Inflammatory macrophage treated with lipopolysaccharide for 1 hour (primary cell): ENCODE measurements around the gene WSB1.
"Not testable (repeated sequence)": the region's sequence is repeated elsewhere in the genome, so short reads cannot be mapped to it uniquely, and the experiment has no call there.

Experiments used
- DNase-seq, 2 donors: peaks; one replicate each; pipeline ENCODE4 v3.0.0-alpha.2; 2020 to 2022

WSB1 gene

DNA sequence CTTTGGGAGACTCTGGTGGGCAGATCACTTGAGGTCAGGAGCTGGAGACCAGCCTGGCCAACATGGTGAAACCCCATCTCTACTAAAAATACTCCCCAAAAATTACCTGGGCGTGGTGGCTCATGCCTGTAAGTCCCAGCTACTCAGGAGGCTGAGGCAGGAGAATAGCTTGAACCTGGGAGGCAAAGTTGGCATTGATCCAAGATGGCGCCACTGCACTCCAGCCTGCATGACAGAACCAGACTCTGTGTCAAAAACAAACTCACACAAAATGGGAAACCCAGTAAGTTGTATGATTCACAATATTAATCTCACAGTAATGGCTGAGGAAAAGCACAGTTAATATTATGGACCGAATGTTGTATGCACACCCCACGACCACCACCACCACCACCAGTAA, 24.3 kb downstream of the WSB1 start:
- no peak for DNase-seq

DNA sequence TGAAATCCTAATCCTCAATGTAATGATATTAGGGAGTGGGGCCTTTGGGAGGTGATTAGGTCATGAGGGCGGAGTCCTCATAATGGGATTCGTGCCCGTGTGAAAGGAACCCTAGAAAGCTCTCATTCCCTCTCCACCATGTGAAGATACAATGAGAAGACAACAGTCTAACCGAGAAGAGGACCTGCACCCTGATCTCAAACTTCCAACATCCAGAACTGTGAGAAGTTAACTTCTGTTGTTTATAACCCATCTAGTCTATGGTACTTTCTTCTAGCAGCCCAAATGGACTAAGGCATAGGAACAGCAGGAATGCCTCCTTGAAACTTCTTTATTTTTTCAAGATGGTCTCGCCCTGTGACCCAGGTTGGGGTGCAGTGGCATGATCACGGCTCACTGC, 24.7 kb downstream of the WSB1 start:
- no peak for DNase-seq

GRCh38 chr17:27319541-27320221, 25.8 kb downstream of the WSB1 start:
- no peak for DNase-seq

DNA sequence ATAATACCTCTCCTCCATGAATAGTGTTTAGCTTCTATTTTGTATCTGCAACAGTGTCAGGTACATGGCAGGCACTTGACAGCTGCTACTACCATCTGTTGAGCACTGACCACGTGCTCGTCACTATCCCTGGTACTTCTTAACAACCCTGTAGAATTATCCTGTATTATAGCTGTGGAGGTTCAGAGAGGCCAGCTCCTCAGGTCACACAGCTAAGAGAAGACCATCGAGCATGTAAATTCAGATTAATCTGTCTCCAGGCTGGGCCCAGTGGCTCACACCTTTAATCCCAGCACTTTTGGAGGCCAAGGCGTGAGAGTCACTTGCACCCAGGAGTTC, 26.3 kb downstream of the WSB1 start:
- no peak for DNase-seq

DNA sequence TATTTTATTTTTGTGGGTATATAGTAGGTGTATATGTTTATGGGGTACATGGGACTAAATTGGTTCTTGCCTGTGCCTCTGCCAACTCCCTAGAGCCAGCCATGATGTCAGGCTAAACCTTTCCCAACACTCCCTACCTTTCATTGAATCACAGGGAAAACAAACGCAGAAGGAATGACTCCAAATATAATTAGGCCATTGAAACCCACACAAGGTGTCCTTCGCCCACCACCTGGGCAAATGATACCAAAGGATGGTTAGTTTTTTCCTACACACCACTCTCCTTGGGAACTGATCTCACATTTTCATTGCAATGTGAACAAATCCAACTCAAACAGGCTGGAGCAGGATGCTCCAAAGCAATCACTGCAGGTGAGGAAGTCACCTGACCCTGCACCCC, 27.5 kb downstream of the WSB1 start:
- DNase-seq: no peak

DNA sequence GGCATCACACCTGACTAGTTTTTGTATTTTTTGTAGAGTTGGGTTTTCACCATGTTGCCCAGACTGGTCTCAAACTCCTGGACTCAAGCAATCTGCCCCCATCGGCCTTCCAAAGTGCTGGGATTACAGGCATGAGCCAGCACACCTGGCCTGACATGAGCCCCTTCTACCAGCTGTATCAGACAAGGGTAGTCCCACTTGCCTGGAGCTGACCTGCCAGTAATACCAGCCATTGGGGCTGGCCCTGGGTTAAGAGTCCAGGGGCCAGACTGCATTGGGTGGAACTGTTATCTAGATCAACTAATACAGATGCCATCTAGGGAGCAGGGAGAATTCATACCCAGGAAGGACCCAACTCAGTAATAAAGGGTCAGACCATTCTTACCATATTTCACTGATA, 28.1 kb downstream of the WSB1 start:
- no peak for DNase-seq

GRCh38 chr17:27322690-27323508, 29.0 kb downstream of the WSB1 start:
- no peak for DNase-seq

- DNase-seq: peak; percentile 28 to 47
Observed at GRCh38 chr17:27323538-27324215, 29.8 kb downstream of the WSB1 start.

DNA sequence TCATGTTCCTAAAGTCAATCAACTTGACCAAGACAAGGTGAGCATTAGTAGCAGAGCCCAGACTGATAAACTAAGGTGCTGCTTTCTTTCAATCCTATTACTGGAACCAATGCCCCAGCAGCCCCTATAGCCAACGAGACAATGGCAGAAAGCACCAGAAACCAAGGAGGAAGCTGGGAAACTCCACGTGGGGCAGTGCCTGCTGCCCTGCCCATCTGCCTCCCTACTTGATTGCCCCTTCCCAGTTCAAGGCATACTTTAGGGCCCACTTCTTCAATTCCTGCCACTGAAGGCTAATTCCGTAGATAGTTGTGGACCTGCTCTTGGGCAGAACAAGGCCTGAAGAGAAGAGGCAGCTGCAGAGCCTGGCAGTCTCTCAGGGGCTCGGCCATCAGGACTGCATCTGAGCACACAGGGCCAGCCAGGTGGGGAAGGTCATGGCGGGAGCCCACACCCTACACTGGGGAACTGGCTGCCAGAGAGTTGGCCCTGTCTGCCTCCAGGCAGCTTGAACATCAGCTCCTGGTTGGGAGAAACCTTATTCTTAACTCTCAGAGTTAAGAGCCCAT, 30.9 kb downstream of the WSB1 start:
- peak; percentile 23 to 52 for DNase-seq

DNA sequence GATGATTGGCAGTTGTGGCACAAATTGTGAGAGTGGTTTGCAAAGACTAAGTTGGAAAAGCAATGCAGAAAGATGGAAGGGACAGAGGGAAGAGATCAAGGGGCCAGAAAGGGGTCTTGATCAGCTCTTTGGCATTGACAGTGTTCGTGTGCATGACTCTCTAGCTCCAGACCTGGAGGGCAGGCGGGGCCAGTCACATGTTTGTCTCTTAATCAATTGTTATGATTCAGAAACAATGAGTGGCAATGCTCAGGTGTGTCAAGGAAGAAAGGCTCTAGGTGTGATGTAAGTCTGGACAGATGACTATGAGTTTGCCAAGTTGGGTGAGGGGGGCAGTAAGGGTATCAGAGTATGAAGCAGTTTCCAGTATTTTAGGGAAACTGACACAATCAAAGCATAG, 32.1 kb downstream of the WSB1 start:
- no peak for DNase-seq

DNA sequence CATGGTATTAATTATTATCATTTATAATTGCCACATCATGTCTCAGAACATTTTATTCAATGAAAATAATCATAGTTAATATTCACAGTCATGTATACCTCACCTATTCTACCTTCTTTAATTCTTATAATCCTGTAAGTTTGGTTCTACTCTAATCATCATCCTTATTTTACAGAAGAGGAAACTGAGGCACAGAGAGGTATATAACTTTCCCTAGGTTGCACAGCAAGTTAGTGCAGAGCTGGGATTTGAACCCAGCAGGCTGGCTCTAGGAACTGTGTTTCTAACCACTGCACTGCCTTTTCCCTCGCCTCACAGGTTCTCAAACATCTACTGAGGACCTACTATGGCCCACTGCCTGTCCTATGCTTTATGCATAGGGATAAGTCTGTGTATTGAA, 32.7 kb downstream of the WSB1 start:
- DNase-seq: no peak

- DNase-seq: no peak
Observed at GRCh38 chr17:27327397-27327796, 33.5 kb downstream of the WSB1 start.

DNA sequence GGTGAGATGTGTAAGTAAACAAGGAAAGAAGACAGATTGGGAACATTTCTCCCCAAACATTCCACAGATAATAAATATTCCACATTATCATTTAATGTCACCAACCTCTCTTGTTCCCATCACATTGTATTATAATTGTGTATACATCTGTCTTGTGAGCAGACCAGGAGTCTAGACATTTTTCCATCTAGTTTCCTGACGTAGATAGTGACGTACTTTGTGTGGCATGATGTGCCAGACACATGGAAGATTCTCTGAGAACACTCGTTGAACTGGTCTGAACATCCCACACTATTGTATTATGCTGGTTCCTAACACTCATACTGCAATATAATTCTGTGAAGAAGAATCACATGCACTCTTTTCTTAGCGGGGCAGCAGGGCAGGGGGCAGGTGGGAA, 34.0 kb downstream of the WSB1 start:
- no peak for DNase-seq

GRCh38 chr17:27328686-27329085, 34.8 kb downstream of the WSB1 start:
- not testable (repeated sequence) for DNase-seq

DNA sequence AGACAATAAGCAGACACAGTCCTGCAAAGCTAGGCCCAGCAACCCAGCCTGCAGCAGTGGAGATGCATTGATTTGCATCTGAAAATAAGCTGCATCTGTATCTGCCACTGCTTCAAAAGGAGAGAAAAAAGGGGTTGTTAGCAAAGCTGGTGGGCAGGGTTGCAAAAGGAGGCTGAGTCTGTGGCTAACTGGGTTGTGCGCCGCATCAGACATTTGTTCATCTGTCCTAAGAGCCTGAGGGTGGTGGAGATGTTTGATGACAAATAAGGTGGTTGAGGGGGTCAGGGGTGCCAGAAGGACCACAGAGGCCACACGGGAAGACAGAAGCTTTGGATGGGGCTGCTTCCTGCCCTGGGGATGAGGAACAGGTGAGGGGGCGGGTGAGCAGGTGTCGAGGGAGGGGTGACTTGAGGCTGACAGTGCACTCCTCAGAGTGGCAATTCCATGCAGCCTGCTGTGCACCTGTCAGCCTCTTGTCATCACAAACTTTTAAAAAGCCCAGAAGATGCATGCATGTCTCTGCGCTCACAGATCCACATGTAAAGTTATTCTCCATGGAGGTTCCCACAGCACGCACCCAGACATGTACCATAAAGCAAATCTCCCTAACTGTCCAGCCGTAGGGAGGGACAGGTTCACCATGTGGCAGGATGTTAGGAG, 35.4 kb downstream of the WSB1 start:
- DNase-seq: no peak

DNA sequence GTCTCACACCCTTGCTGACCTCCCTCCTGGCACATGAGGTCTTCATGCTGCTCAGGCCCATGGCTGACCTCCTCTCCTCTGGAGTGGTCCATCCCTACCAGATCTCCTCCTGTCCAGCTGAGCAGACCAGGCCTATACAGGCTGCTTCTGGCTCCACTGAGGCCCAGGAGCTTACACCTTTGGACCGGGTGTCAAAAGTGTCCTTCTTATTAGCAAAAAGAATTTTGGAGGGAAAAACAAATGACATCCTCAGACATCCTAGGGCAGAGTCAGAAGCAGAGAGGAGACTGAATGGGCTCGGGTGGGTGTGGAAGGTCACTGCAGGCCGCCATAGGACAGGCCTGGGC, 38.1 kb downstream of the WSB1 start:
- DNase-seq: no peak

GRCh38 chr17:27332485-27333409, 38.8 kb downstream of the WSB1 start:
- DNase-seq: peak; percentile 96 to 97

GRCh38 chr17:27333410-27333980, 39.6 kb downstream of the WSB1 start:
- DNase-seq: no peak

DNA sequence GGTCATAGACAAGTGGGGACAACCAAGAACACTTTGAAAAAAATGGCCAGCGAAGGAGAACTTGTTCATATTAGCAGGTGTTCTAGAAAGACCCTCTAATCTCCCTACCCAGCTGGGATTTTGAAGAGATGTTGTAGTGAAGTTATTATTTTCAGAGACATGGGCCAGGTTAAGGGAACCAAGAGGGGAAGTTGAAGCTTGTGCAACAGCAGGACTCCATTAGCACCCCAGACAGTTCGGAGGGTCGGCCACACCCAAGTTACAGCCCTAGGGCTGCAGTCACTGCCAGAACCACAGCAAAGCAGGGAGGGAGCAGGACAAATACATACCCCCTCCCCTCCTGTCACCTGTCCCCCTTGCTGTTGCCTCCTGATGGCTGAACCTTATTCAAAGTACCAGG, 42.3 kb downstream of the WSB1 start:
- DNase-seq: peak; percentile 53 to 58

- DNase-seq: no peak
Observed at GRCh38 chr17:27338536-27338985, 44.6 kb downstream of the WSB1 start.

DNA sequence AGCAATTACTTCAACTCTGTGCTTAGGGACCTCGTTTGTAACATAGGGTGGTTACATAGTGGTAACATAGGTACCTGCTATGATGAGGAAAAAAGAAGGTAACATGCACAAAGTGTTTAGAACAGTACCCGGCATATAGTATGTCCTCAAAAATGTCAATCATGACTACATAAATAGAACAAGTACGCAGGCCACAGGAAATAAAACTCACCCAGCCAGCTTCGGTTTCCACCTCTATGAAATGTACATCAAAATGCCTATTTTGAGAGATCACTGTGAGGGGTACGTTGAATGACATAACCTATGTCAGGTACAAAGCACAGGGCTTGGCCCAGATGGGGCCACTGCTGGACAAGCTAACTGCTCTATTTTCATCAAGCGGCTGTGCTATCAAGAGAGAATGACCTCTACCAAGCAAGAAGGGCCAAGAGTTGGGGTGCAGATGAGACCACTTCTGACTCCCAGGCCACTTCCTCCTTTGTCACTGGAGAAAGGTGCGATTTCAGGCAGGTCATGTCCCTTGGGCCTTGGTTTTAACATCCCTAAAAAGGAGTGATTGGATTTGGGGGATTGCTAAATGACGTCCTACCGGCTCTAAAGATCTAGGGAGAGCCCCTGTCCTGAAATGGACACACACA, 45.4 kb downstream of the WSB1 start:
- DNase-seq: no peak
